ENCODE measurements around the gene ZNF575.

ZNF575 gene, protein sequence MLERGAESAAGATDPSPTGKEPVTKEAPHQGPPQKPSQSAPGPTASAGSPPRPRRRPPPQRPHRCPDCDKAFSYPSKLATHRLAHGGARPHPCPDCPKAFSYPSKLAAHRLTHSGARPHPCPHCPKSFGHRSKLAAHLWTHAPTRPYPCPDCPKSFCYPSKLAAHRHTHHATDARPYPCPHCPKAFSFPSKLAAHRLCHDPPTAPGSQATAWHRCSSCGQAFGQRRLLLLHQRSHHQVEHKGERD

DNA sequence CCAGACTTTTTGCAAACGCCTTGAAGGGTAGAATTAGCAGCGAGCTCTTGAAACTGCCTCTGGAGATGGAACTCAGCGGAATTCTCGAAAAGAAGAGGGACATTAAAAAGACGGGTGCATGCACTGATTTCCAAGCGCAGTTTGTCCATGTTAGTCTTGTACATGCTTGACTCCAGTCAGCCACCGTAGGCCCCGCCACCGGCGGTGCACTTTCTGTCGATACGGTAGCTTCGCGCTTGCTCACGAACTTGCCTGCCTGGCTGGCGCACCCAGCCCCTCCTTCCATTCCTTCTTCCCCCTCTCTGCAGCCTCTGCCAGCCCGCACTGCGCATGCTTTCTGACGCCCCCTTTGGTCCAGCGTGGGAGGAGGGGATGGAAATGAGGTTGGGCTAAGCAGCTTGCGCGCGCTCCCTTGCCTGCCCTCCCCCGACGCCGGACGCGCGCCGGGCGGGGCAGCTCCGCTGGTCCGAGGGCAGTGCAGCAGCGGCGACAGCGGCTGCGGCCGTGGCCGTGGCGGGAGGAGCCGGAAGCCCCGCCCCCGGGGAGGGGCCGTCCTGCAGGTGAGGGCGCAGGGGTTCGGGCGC lies at the start of gene ZNF575:
TSS of gene ZNF575 (plus strand) at position 227 of the 584 bp plus-strand sequence. CDS start 1,235 bp downstream, outside the sequence.
- peak; percentile 86 for DNase-seq (ENCODE audit: low spot score)

DNA sequence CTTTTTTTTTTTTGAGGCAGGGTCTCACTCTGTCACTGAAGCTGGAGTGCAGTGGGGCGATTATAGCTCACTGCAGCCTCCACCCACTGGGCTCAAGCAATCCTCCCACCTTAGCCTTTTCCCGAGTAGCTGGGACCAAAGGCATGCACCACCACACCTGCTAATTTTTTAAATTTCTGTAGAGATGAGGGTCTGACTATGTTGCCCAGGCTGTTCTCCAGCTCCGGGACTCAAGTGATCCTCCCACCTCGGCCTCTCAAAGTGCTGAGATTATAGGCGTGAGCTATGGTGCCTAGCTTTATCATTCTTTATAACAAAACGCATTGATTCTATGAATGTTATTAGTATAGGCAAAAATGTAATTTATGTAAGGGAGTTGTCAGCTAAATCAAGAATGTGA lies 49.7 kb upstream of the ZNF575 start:
- no peak for DNase-seq (ENCODE audit: low spot score)

DNA sequence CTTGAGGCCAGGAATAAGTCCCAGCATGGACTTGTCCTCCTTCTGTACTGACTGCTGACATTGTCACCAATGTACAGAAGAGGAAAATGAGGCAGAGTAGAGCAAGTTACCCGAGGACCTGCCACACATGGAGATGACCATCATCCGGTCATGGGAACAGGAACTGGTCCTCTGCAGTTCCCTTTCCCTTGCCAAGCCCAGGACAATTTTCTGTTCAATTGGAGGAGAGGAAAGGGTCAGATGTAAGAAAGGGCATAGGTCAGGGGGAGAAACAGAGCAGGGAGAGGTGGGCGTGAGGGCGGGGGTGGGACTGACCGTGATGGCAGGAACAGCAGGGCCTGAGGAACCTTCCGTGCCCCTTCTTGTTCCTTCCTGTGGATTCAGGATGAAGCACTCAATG lies 47.0 kb upstream of the ZNF575 start:
- no peak for DNase-seq (ENCODE audit: low spot score)

DNA sequence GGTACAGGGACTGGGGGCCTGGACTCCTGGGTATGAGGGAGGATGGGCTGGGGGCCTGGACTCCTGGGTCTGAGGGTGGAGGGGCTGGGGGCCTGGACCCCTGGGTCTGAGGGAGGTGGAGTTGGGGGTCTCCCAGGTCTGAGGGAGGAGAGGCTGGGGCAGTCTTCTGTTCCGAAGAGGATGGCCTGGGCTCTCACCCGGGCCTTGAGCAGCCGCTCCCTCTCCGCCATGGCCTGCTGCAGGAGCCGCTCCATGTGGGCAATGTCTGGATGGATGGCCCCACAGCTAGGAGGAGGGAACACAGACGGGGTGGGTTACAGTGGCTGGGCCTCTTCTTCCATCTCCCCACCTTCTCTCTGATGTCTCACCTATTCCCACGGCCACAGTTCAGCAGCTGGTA lies 46.6 kb upstream of the ZNF575 start:
- DNase-seq (ENCODE audit: low spot score): no peak

DNA sequence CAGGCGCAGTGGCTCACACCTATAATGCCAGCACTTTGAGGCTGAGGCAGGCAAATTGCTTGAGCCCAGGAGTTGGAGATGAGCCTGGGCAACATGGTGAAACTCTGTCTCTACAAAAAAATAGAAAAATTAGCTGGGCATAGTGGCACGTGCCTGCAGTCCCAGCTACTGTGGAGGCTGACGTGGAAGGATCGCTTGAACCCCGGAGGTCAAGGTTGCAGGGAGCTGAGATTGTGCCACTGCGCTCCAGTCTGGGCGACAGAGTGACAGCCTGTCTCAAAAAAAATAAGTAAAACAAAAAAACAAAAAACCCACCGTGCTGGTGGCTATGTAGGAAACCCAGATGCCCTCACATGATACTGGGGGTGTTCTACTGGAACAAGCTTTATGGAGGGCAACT lies 44.8 kb upstream of the ZNF575 start:
- no peak for DNase-seq (ENCODE audit: low spot score)

DNA sequence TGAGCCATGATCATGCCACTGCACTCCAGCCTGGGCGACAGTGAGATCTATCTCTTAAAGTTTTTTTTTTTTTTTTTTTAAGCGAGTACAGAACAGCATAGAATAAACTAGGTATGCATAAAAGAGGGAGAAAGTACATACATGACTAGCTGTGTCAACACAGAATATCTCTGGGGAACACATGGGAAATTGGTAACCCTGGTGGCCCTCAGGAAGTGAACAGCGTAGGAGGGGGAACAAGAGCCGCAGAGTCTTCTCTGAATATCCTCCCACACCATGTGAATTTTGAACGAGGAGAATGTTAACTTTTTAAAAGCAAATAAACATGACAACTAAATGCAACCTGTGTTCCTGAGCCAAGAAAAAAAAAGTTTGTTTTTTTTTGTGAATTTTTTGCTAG lies 43.7 kb upstream of the ZNF575 start:
- DNase-seq (ENCODE audit: low spot score): no peak

DNA sequence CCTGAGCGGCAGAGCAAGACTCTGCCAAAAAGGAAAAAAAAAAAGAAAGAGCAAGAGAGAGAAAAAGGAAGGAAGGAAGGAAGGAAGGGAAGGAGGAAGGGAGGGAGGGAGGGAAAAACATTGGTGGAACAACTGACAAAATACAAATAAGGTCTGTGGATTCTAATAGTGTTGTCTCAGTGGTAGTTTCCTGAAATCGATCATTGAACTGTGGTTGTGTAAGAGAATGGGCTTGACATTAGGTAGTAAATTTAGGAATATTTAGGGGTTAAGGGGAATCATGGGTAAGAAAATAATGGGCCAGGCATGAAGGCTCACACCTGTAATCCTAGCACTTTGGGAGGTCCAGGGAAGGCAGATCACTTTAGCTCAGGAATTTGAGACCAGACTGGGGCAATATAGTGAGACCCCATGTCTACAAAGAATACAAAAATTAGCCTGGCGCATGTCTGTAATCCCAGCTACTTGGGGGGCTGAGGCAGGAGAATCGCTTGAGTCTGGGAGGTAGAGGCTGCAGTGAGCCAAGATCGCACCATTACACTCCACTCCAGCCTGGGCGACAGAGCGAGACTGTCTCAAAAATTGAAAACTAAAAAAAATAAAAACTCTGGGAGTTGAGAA lies 42.9 kb upstream of the ZNF575 start:
- no peak for DNase-seq (ENCODE audit: low spot score)

DNA sequence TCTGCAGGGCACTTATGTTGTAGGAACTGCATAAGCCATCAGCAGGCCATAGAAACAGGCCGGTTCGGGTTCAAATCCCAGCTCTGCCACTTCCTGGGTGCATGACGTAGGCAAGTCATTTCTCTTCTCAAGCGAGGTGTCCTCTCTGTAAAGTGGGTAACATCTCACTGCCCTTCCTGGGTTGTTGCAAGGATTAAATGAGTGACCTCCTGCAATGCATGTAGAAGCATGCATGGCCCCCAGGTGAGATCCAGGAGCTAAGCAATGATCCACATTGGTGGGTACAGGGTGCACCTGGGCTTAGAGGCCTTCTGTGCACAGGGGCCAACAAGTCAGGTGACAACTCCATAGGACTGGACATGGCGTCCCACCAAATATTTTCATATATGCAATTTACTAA lies 42.2 kb upstream of the ZNF575 start:
- DNase-seq (ENCODE audit: low spot score): no peak

DNA sequence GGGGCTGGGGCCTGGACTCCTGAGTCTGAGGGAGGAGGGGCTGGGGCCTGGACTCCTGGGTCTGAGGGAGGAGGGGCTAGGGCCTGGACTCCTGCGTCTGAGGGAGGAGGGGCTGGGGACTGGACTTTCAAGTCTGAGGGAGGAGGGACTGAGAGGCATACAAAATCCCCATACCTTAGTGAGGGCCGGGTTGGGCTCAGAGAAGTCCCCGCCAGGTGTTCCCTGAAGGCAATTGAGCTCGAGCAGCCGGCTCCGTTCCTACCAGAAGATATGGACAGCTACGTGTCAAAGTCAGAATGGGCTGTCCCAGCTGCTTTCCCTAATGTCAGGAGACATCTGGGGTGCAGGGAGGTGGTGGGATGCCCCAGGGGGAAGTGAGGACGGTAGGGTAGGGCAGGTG lies 37.9 kb upstream of the ZNF575 start:
- no peak for DNase-seq (ENCODE audit: low spot score)

DNA sequence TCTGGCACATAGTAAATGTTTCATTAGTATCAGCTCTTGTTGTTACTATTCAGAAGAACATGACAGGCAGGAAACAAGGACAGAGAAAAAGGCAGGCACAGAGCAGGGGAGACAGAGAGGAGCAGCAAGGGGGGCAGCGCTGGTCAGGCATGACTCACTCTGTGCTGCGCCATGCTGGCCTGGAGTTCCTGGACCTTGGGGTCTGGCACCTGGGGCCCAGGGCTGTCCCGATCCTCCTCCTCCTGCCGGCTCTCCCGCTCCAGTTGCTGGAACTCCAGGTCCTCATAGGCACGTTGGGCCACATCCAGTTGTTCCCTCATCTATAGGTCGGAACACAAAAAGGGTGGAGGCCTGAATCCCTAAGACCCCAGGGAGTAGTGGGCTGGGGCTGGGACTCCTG lies 36.0 kb upstream of the ZNF575 start:
- no peak for DNase-seq (ENCODE audit: low spot score)

DNA sequence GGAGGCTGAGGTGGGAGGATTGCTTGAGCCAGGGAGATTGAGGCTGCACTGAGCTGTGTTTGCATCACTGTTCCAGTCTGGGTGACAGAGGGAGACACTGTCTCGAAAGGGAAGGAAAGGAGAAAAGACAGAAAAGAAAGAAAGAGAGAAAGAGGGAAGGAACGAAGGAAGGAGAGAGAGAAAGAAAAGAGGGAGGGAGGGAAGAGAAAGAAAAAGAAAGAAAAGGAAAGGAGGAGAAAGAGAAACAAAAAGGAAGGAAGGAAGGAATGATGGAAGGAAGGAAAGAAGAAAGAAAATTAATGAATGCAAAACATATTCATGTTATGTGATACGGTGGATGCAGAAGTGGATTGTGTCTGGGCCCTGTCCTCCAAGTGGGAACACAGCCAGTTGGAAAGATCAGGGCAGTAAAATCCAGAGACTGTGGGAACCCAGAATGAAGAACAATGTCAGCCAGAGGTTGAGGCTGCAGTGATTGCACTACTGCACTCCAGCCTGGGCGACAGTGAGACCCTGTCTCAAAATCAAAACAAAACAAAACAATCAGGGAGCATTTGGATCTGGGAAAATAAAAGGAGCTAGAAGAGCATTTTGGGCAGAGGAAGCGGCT lies 34.6 kb upstream of the ZNF575 start:
- no peak for DNase-seq (ENCODE audit: low spot score)

DNA sequence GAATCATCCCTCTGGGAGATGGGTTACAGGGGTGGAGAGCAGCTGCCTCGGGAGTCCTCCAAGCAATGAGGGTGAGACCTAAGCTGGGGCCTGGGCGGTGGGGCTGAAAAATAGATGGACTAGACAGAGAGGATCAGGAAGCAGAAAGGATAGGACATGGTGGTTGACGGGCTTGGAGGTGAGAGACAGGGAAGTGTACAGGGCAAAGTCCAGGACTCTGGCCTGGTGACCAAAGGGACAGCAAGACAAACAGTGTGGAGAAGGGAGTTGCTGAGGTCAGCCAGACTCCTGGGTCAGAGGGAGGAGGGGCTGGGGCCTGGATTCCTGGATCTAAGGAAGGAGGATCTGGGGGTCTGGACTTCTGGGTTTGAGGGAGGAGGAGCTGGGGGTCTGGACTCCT lies 33.9 kb upstream of the ZNF575 start:
- DNase-seq (ENCODE audit: low spot score): no peak

DNA sequence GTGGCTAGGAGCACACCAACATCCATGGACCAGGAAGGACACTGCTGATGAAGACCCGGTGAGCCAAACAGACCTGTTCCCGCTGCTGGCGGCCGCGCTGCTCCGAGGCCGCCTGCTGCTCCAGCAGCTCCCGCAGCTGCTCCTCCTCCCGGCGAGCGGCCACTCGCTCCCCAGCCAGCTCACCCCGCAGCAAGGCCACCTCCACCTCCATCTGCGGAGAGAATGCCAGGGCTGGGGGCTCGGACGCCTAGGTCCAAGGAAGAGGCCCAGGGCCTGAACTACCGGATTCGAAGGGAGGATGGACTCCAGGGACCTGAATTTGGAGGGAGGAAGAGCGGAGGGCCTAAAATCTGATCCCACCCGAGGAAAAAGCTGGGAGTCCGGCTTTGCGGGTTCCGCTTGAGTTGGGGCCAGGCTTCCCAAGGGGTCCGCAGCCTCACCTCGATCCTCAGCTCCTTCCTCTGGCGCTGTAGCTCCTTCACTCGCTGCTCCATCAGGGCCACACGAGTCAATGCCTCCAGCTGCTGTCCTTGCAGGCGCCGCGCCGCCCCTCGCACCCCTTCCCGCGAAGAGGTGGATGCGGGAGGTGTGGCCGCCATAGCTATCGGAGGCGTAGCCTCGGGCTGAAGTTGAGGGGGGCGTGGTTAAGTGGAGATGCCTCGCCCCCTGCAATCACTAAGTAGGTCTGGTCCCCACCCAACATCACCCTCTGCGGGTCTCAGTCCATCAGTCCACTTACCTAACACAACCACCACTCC lies 31.1 kb upstream of the ZNF575 start:
- no peak for DNase-seq (ENCODE audit: low spot score)

DNA sequence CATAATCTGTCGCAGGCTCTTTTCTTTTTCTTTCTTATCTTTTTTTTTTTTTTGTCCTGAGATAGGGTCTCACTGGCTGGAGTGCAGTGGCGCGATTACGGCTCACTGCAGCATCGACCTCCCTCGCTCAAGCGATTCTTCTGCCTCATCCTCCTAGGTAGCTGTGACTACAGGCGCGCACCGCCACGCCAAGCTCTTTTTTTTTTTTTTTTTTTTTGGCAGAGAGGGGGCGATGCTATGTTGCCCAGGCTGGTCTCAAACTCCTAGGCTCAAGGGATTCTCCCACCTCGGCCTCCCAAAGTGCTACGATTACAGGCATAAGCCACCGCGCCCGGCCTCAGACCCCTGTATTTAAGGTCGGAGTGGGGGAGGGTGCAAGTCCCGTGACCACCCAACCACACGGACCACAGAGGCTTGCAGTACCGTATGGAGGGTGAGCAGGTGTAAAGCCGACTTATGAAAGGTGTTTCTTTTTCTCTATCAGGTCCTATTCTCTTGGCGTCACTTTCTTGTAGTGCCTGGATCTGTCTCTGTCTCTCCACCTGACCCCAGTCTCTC lies 30.5 kb upstream of the ZNF575 start:
- no peak for DNase-seq (ENCODE audit: low spot score)

DNA sequence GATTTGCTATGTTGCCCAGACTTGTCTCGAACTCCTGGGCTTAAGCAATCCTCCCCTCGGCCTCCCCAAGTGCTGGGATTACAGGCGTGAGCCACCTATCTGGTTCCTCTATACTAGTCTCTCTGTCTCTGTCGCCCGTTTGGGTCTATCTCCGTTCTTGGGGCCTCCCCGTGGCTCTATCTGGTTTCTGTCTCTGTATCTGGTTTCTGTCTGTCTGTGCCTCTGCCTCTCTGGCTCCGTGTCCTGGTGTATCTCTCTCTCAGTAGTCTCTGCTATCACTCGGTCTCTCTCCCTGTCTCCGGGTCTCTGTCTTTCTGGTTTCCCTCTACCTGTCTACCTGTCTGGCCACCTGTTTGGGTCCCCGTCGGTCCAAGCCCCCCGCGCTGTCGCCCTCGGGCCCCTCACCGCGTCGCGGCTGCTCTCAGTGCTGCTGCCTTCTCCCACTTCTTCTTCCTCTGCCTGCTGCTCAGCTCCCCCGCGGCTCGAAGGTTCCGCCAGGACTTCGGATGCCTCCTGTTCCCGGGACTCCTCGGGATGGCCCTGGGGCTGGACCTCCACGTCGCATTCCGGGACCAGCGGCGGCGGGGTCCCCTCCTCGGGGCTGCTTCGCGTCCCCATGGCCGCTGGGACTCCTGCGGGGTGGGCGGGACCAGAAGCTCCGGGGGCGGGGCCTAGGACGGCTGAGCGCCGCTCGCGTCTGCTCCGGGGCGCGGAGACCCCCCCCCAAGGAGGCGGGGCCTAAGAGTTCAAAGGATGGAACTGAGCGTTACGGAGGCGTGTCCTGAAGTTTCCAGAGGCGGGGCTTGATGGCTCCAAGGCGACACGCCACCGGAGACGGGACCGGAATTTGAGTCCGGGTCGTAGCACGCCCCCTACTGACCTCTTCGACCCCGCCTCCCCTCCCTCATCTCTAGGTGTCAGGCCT lies 29.2 kb upstream of the ZNF575 start:
- DNase-seq (ENCODE audit: low spot score): peak; percentile 98

DNA sequence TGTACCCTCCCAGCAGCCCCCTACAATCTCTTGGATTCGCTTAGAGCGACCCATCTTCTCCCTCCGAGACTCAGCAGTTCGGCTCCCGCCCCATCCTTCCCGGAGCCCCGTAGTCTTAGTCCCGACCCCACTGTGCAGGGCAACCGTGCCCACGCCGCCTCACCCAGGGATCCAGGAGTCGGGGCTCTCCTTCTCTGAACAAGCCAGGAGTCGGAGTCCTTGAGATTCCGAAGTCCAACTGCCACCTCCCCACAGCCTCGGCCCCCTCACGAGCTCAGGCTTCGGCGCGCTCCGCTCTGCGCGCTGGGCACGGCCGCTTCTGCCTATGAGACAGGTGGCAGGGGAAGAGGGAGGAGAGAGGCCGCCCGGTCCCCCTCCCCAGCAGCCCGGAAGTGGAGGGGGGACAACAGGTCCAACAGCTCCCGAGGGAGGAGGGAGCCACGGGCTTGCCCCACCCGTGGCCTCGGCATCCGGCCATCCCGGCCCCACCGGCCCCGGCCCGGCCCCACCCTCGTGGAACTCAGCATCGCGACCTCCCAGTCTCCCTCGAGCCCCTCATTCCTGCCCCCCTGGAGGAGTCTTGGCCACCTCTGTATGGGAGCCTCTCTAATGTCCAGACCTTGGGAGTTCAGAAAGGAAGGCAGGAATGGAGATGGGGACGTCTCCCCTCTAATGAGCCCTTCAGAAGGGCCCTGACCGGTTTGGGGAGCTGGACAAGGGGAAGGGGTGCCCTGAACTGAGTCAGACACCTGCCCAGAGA lies 28.4 kb upstream of the ZNF575 start, which contains the start of gene PHLDB3:
TSS of gene PHLDB3 (minus strand) at position 321 of the 760 bp plus-strand sequence. CDS start 628 bp downstream, outside the sequence.
- peak; percentile 51 for DNase-seq (ENCODE audit: low spot score)

DNA sequence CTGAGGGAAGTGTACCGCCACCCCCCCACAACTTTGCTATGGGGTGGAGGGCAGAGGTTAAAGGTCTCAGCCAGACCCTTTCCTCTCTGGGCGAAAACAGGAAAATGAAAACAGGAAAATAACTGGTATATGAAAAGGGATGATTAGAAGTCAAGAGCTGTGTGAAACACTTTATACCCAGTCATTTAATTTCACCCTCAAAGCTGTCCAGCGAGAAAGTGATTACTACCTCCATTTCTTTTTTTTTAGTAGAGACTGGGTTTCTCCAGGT lies 27.9 kb upstream of the ZNF575 start:
- DNase-seq (ENCODE audit: low spot score): no peak

DNA sequence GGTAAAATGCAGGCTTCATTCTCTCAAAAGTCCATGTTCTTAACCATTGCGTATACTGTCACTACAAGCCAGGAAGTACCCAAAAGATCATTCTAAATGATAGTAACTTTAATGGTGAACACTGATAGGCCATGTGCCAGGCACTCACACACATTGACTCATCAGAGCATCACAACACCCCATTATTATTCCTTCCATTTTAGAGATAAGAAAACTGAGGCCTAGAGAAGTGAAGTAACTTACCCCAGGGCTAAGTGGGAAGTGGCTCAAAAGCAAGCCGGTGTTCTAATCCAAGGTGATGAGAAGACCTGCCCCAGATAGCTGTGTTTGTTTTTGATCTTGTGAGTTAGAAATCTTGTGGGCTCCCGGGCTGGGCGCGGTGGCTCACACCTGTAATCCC lies 27.0 kb upstream of the ZNF575 start:
- DNase-seq (ENCODE audit: low spot score): no peak

DNA sequence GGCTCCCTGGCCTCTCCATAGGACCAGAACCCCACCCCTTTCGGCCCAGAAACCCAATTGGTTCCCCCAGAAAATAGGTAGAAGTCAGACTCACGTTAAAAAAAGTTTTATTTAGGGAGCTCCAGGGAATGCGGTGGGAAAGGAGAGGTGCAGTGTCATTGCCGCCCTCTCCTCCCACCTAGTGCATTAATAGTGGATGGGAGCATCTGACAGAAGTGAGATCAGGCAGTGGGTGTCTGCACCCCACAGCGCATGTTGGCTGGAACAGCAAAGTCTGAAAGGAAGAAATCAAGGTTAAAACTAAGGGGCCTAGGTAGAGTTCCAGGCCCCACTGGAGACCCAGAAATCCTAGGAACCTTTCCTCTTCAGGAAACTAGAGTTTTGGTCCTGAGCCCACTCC lies 26.4 kb upstream of the ZNF575 start:
- DNase-seq (ENCODE audit: low spot score): no peak

DNA sequence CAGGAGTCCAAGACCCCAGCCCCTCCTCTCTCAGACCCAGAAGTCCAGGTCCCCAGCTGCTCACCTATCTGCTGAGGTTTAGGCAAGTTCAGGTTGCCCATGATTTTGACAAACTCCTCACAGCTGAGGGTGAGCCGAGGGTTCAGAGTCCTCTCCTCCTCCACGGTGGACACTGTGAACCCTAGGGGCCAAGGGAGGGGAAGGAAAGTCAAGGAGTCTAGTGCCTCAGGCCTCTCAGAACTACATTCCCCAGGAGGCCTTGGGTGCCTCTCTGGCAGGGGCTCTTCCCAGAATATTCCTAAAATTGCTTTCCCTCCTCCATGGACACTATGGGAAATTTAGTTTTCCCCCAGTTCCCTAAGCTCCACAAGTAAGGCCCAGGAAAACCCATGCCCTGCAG lies 25.1 kb upstream of the ZNF575 start:
- DNase-seq (ENCODE audit: low spot score): no peak

DNA sequence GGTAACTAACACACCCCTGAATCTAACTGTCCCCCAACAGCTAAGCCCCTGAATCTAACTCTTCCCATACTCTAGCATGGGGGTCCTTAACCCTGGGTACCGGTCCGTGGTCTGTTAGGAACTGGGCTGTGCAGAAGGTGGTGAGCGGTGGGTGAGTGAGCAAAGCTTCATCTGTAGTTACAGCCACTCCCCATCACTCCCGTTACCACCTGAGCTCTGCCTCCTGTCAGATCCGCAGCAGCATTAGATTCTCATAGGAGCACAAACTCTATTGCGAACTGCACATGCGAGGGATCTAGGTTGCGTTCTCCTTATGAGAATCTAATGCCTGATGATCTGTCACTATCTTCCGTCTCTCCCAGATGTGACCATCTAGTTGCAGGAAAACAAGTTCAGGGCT lies 22.3 kb upstream of the ZNF575 start:
- DNase-seq (ENCODE audit: low spot score): no peak

Measured in CD4-positive, alpha-beta T cell treated with Interleukin-6 at 100 ng/mL for 8 hours (primary cell).